ENCODE data around the gene PRRC2C. TPM values are rescaled to one million over a fixed set of nuclear protein-coding genes. Genes with fewer than 3 reads are reported as not detected.

PRRC2C gene
- total and polyA plus RNA-seq, 4 donors: 13.6 to 41.9 (median 34.4) TPM

GRCh38 chr1:171484760-171485374 is 463 bp upstream of the PRRC2C start (continued):
- no peak for TF ChIP-seq GABPA (IDR thresholded peaks at IDR 0.05 in 1 of 2, conservative IDR thresholded peaks at IDR 0.05 in 1 of 2)
- peak; percentile 87 for TF ChIP-seq TAF1 (conservative IDR thresholded peaks at IDR 0.05)
- TF ChIP-seq FOXA1 (IDR thresholded peaks at IDR 0.05): no peak
- peak in 1 of 2 donors; percentile 56 for TF ChIP-seq JUND (IDR thresholded peaks at IDR 0.05)

- WGBS: under 1% methylated on average over 17 of the region's 17 CpGs
- H3K36me3 ChIP-seq (ENCODE audit: control insufficient read depth in 4 of 4, insufficient read depth in 3 of 4, low read depth in 1 of 4, low read length in 3 of 4): no peaks in the 10 kb centered on the region
- peak overlapping the region; percentile 98 to 99 for H3K27ac ChIP-seq (ENCODE audit: low read depth in 1 of 2, low read length in 2 of 2)
- H3K9ac ChIP-seq (ENCODE audit: low read depth in 1 of 2, low read length in 2 of 2): peak overlapping the region; percentile 95 to 96
- no peaks in the 10 kb centered on the region for H3K9me3 ChIP-seq (ENCODE audit: control insufficient read depth in 4 of 4, low read length in 3 of 4)
- peak overlapping the region; percentile 78 to 92 (median 86) for H3K4me3 ChIP-seq (ENCODE audit: low read depth in 1 of 3, low read length in 3 of 3)
- peaks cover 4 to 25% (median 16%) of the 10 kb centered on the region in 4 donors for H3K4me1 ChIP-seq (ENCODE audit: control insufficient read depth in 4 of 4, insufficient read depth in 4 of 4, low read length in 3 of 4)
- peak; percentile 36 for DNase-seq (ENCODE audit: low spot score)
- H3K27me3 ChIP-seq (ENCODE audit: control insufficient read depth in 4 of 4, insufficient read depth in 4 of 4, low read length in 3 of 4): no peaks in the 10 kb centered on the region
- no peak for TF ChIP-seq JUND (IDR thresholded peaks at IDR 0.05)
- TF ChIP-seq ZBTB33 (IDR thresholded peaks at IDR 0.05): no peak
- TF ChIP-seq GABPA (IDR thresholded peaks at IDR 0.05 in 1 of 2, conservative IDR thresholded peaks at IDR 0.05 in 1 of 2): no peak
- no peak for TF ChIP-seq RAD21 (IDR thresholded peaks at IDR 0.05)
- TF ChIP-seq RXRA (IDR thresholded peaks at IDR 0.05): no peak
Measured at GRCh38 chr1:171486048-171486519, 754 bp downstream of the PRRC2C start.

GRCh38 chr1:171487038-171487437 is 1.7 kb downstream of the PRRC2C start:
- Histone ChIP-seq H3K9ac (ENCODE audit: low read depth in 1 of 2, low read length in 2 of 2) (peak overlapping the region in 1 of 2 donors; percentile 17), H3K27ac (ENCODE audit: low read depth in 1 of 2, low read length in 2 of 2) (no peak overlapping the region), H3K9me3 (ENCODE audit: control insufficient read depth in 4 of 4, low read length in 3 of 4) (no peaks in the 10 kb centered on the region), H3K4me3 (ENCODE audit: low read depth in 1 of 3, low read length in 3 of 3) (peak overlapping the region in 2 of 3 donors; percentile 78 to 86), H3K36me3 (ENCODE audit: control insufficient read depth in 4 of 4, insufficient read depth in 3 of 4, low read depth in 1 of 4, low read length in 3 of 4) (no peaks in the 10 kb centered on the region), H3K4me1 (ENCODE audit: control insufficient read depth in 4 of 4, insufficient read depth in 4 of 4, low read length in 3 of 4) (peaks cover 4 to 25% (median 16%) of the 10 kb centered on the region in 4 donors), H3K27me3 (ENCODE audit: control insufficient read depth in 4 of 4, insufficient read depth in 4 of 4, low read length in 3 of 4) (no peaks in the 10 kb centered on the region)
- TF ChIP-seq ZBTB33 (IDR thresholded peaks at IDR 0.05) (no peak), HNF4G (IDR thresholded peaks at IDR 0.05) (no peak), TAF1 (conservative IDR thresholded peaks at IDR 0.05) (no peak), GABPA (IDR thresholded peaks at IDR 0.05 in 1 of 2, conservative IDR thresholded peaks at IDR 0.05 in 1 of 2) (no peak), ATF3 (IDR thresholded peaks at IDR 0.05) (no peak), SP1 (IDR thresholded peaks at IDR 0.05) (no peak), EGR1 (IDR thresholded peaks at IDR 0.05; ENCODE audit: low read depth in 2 of 2) (no peak)
- no peak for DNase-seq (ENCODE audit: low spot score)

Measured in liver (tissue), 9 donors.